Gastroesophageal sphincter (tissue), 3 donors: ENCODE measurements around the gene MYO9A.

ENCODE experiments used
- POLR2A ChIP-seq, 2 donors: fragments of 450-650 bp; IDR thresholded peaks; one replicate each; pipeline ENCODE4 v1.6.1; 2017; ENCODE audit warnings: antibody characterized with exemption in 2 of 2, mild to moderate bottlenecking in 2 of 2, moderate library complexity in 1 of 2
- POLR2AphosphoS5 ChIP-seq: sonication (generic); formaldehyde crosslinking; IDR thresholded peaks from one replicate; pipeline ENCODE4 v1.6.1; 2017; ENCODE audit warnings: antibody characterized with exemption
- TF ChIP-seq, protein P1 (sequence below), 4 experiments: fragments of 200-600 bp in 2 of 4; fragments of 450-650 bp in 2 of 4; sonication (generic) in 1 of 4; IDR thresholded peaks; one replicate each; pipeline ENCODE4 v1.5.1; 2017 to 2019; ENCODE audit warnings: antibody characterized with exemption in 4 of 4, mild to moderate bottlenecking in 2 of 4, moderate library complexity in 2 of 4

DNA sequence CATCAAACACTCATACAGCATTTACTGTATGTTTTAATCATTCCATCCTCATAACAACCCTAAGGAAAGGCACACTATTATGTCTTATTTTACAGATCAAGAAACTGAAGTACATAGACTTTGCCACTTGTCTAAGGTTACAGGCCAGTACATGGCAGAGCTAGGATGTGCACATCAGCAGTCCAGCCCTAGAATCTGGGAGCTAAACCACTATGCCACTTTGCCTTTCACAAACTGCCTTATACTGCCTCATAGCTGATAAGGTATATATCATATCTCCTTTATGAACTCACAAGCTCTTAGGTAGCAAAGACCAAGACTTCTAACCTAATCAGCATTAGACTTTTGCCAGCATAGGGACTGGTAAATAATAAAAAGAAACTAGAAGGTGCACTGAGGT is 49.1 kb downstream of the MYO9A start:
- TF ChIP-seq POLR2A (IDR thresholded peaks at IDR 0.05) (no peak), POLR2AphosphoS5 (no peak)
- TF ChIP-seq, protein P1, sequence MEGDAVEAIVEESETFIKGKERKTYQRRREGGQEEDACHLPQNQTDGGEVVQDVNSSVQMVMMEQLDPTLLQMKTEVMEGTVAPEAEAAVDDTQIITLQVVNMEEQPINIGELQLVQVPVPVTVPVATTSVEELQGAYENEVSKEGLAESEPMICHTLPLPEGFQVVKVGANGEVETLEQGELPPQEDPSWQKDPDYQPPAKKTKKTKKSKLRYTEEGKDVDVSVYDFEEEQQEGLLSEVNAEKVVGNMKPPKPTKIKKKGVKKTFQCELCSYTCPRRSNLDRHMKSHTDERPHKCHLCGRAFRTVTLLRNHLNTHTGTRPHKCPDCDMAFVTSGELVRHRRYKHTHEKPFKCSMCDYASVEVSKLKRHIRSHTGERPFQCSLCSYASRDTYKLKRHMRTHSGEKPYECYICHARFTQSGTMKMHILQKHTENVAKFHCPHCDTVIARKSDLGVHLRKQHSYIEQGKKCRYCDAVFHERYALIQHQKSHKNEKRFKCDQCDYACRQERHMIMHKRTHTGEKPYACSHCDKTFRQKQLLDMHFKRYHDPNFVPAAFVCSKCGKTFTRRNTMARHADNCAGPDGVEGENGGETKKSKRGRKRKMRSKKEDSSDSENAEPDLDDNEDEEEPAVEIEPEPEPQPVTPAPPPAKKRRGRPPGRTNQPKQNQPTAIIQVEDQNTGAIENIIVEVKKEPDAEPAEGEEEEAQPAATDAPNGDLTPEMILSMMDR (IDR thresholded peaks at IDR 0.05) = no peak
